ENCODE data around the gene ACTG2.

The ACTG2 gene

GRCh38 chr2:73917696-73918207 lies 24.9 kb downstream of the ACTG2 start:
- H3K27ac ChIP-seq: no peak overlapping the region
- no peak for TF ChIP-seq CTCF (conservative IDR thresholded peaks at IDR 0.05; ENCODE audit: low read depth)
- ChIA-PET POLR2A (ENCODE audit: low non-redundant PET) (no interaction called here), CTCF (no interaction called here)
- no peak for DNase-seq (ENCODE audit: low spot score)

- H3K27ac ChIP-seq: no peak overlapping the region
- ChIA-PET POLR2A (ENCODE audit: low non-redundant PET) (no interaction called here), CTCF (no interaction called here)
- TF ChIP-seq CTCF (conservative IDR thresholded peaks at IDR 0.05; ENCODE audit: low read depth): no peak
- DNase-seq (ENCODE audit: low spot score): no peak
These were observed 26.0 kb downstream of the ACTG2 start for GRCh38 chr2:73918856-73919255.

- TF ChIP-seq CTCF (conservative IDR thresholded peaks at IDR 0.05; ENCODE audit: low read depth): no peak
- POLR2A ChIA-PET (ENCODE audit: low non-redundant PET): no interaction called here
- no peak for DNase-seq (ENCODE audit: low spot score)
- no peak overlapping the region for H3K27ac ChIP-seq
- CTCF ChIA-PET: no interaction called here
These were observed 26.9 kb downstream of the ACTG2 start for GRCh38 chr2:73919596-73920228.

- no peak for TF ChIP-seq CTCF (conservative IDR thresholded peaks at IDR 0.05; ENCODE audit: low read depth)
- H3K27ac ChIP-seq: no peak overlapping the region
- ChIA-PET CTCF (interaction anchor here (0.5 to 1.4 kb wide), 2 partner anchors 13 to 49 kb away, joined by 3 to 5 read pairs; no protein-coding TSS in a partner anchor), POLR2A (ENCODE audit: low non-redundant PET) (no interaction called here)
- no peak for DNase-seq (ENCODE audit: low spot score)
These were observed 28.1 kb downstream of the ACTG2 start for GRCh38 chr2:73920577-73921545.

- ChIA-PET POLR2A (ENCODE audit: low non-redundant PET) (no interaction called here), CTCF (interaction anchor here (1.4 kb wide), 1 partner anchor 49 kb away, joined by 3 read pairs; no protein-coding TSS in a partner anchor)
- no peak overlapping the region for H3K27ac ChIP-seq
- no peak for TF ChIP-seq CTCF (conservative IDR thresholded peaks at IDR 0.05; ENCODE audit: low read depth)
- no peak for DNase-seq (ENCODE audit: low spot score)
These were observed 28.8 kb downstream of the ACTG2 start for GRCh38 chr2:73921581-73921980.

GRCh38 chr2:73922681-73923080 lies 29.9 kb downstream of the ACTG2 start:
- no peak for DNase-seq (ENCODE audit: low spot score)

More at GRCh38 chr2:73922681-73923080, 29.9 kb downstream of the ACTG2 start:
- TF ChIP-seq CTCF (conservative IDR thresholded peaks at IDR 0.05; ENCODE audit: low read depth): no peak
- POLR2A ChIA-PET (ENCODE audit: low non-redundant PET): no interaction called here
- CTCF ChIA-PET: interaction anchor here (1.4 kb wide), 1 partner anchor 48 kb away, joined by 3 read pairs; no protein-coding TSS in a partner anchor
- no peak overlapping the region for H3K27ac ChIP-seq

Data from RWPE1 (cell line).